Nephron (organoid): ENCODE results near the gene MYO16.
"Not testable (repeated sequence)": the region's sequence is repeated elsewhere in the genome, so short reads cannot be mapped to it uniquely, and the experiment has no call there.

Source experiments
- H3K27ac Mint-ChIP-seq, 3 experiments: 2 replicates each; pipeline ENCODE4 v1.8.0; 2020; ENCODE audit warnings: mixed read lengths in 3 of 3, mild to moderate bottlenecking in 2 of 3, moderate library complexity in 1 of 3
- H3K27me3 Mint-ChIP-seq: 2 replicates; pipeline ENCODE4 v1.8.0; 2021; ENCODE audit warnings: low read depth, mild to moderate bottlenecking, moderate library complexity, mixed read lengths
- H3K36me3 Mint-ChIP-seq: 2 replicates; pipeline ENCODE4 v1.8.0; 2020; ENCODE audit warnings: low read depth, mixed read lengths
- H3K4me1 Mint-ChIP-seq: 2 replicates; pipeline ENCODE4 v1.8.0; 2020; ENCODE audit warnings: mixed read lengths
- H3K4me3 Mint-ChIP-seq, 3 experiments: 2 replicates each; pipeline ENCODE4 v1.8.0; 2020; ENCODE audit warnings: mild to moderate bottlenecking in 3 of 3, mixed read lengths in 3 of 3, moderate library complexity in 2 of 3
- H3K9me3 Mint-ChIP-seq: 2 replicates; pipeline ENCODE4 v1.8.0; 2020; ENCODE audit warnings: mixed read lengths
- CTCF ChIP-seq, 3 experiments: fragments of 200-600 bp; sonication (generic); IDR thresholded peaks; one replicate each; pipeline ENCODE4 v1.5.0; 2021; ENCODE audit warnings: antibody characterized with exemption in 3 of 3; ENCODE audit not compliant: unreplicated experiment in 3 of 3

Gene MYO16

DNA sequence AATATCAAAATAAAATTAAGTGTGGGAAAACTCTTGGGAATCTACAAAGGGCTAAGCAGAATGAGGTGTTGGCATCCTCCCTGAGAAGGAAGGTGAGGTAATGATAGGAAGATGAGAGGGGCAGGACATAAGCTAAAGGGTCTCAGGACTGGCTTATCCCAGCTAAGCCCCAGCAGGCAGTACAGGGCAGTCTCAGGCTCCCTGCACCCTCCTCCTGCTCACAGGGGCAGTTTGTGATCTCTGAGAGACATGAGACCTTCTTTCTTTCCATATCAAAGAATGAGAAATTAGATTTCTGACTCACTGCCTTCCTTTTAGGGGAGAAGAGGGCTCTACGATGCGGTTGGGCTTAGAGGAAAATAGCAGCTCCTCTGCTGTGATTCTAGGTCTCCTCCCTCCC, 586.0 kb downstream of the MYO16 start:
- no peaks in the 10 kb centered on the region for H3K9me3 Mint-ChIP-seq
- H3K27ac Mint-ChIP-seq = no peak overlapping the region
- TF ChIP-seq CTCF (IDR thresholded peaks at IDR 0.05; ENCODE audit: unreplicated experiment in 3 of 3) = no peak
- peaks cover 10% of the 10 kb centered on the region for H3K4me1 Mint-ChIP-seq
- no peaks in the 10 kb centered on the region for H3K36me3 Mint-ChIP-seq
- H3K4me3 Mint-ChIP-seq = no peak overlapping the region
- no peaks in the 10 kb centered on the region for H3K27me3 Mint-ChIP-seq

- H3K9me3 Mint-ChIP-seq, H3K4me3 Mint-ChIP-seq, H3K27me3 Mint-ChIP-seq, H3K4me1 Mint-ChIP-seq, H3K27ac Mint-ChIP-seq, H3K36me3 Mint-ChIP-seq: not testable (repeated sequence)
These were observed 588.1 kb downstream of the MYO16 start for GRCh38 chr13:109217510-109217909.

DNA sequence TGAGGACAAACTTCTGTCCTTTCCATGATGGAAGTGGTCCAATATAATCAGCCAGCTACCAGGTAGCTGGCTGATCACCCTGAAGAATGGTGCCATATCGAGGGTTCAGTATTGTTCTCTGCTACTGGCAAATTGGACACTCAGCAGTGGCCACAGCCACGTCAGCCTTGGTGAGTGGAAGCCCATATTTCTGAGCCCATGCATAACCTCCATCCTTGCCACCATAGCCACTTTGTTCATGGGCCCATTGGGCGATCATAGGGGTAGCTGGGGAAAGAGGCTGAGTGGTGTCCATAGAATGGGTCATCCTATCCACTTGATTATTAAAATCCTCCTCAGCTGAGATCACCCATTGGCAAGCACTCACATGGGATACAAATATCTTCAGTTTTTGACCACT, 591.2 kb downstream of the MYO16 start:
- H3K4me3 Mint-ChIP-seq = no peak overlapping the region
- no peak for TF ChIP-seq CTCF (IDR thresholded peaks at IDR 0.05; ENCODE audit: unreplicated experiment in 3 of 3)
- H3K27ac Mint-ChIP-seq = no peak overlapping the region
- no peaks in the 10 kb centered on the region for H3K27me3 Mint-ChIP-seq
- no peaks in the 10 kb centered on the region for H3K4me1 Mint-ChIP-seq
- H3K36me3 Mint-ChIP-seq = peaks cover 7% of the 10 kb centered on the region
- peaks cover 11% of the 10 kb centered on the region for H3K9me3 Mint-ChIP-seq

DNA sequence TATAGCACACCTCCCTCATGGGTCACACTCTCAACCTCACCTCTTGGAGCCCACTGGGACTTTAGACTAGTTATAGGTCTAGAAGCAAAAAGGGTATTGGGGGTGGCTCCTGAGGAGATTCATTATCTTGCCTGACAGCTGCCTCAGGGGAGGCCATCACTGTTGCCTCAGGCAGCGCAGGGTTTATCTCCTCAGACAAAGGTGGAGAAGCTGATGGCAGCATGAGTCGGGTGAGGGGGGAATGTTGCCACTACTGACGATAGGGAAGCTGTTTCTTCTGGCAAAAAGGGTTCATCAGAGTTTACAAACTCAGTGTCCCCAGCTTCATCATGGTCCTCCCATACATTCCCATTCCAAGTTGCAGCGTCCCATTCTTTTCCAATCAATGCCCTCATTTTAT, 594.6 kb downstream of the MYO16 start:
- peaks cover 14% of the 10 kb centered on the region for H3K9me3 Mint-ChIP-seq
- no peaks in the 10 kb centered on the region for H3K4me1 Mint-ChIP-seq
- TF ChIP-seq CTCF (IDR thresholded peaks at IDR 0.05; ENCODE audit: unreplicated experiment in 3 of 3) = no peak
- H3K27me3 Mint-ChIP-seq = no peaks in the 10 kb centered on the region
- peaks cover 7% of the 10 kb centered on the region for H3K36me3 Mint-ChIP-seq
- no peak overlapping the region for H3K27ac Mint-ChIP-seq
- no peak overlapping the region for H3K4me3 Mint-ChIP-seq

DNA sequence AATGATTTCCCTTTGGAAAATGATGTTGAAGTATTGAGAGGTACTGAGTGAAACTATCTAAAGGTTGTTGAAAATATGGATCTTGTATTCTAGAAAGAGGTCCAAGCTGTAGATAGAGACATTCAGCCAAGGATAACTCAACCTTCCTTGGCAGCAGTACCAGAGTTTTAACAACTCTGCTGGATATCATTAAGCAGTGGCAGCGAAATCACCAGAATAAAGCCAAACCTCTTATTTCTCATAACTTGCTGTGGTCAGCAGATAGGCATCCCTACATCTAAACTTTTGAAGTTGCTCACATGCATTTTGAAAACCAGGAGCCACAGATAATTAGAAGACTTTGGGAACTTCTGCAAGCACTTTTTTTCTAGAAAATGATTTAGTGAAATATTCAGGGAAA, 597.2 kb downstream of the MYO16 start:
- peaks cover 14% of the 10 kb centered on the region for H3K9me3 Mint-ChIP-seq
- no peak for TF ChIP-seq CTCF (IDR thresholded peaks at IDR 0.05; ENCODE audit: unreplicated experiment in 3 of 3)
- no peak overlapping the region for H3K27ac Mint-ChIP-seq
- H3K36me3 Mint-ChIP-seq = peaks cover 7% of the 10 kb centered on the region
- H3K4me3 Mint-ChIP-seq = no peak overlapping the region
- H3K27me3 Mint-ChIP-seq = no peaks in the 10 kb centered on the region
- no peaks in the 10 kb centered on the region for H3K4me1 Mint-ChIP-seq

DNA sequence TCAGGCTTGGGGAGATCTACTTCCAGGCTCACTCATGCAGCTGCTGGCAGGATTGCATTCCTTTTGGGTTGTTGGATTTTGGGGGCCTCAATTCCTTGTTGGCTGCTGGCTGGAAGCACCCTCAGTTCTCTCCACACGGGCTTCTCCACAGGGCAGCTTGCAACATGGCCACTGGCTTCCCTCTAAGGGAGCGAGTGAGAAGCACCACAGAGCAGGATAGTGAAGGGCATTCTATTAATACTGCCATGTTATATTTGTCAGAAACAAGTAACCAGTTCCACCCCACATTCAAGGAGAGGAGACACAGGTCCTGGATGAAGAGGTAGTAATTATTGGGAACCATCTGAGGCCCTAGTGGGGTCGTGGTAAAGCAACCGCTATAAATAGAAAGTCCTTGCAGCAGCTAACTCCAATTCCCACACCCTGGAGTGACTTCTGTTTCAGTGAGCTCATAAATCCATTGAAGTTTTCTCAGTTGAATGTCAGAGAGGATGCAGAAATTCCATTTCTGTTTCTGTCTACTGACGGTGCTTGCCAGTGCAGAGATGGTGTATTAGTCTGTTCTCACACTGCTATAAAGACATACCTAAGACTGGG, 598.0 kb downstream of the MYO16 start:
- no peak overlapping the region for H3K4me3 Mint-ChIP-seq
- peaks cover 14% of the 10 kb centered on the region for H3K9me3 Mint-ChIP-seq
- no peaks in the 10 kb centered on the region for H3K27me3 Mint-ChIP-seq
- H3K36me3 Mint-ChIP-seq = peaks cover 7% of the 10 kb centered on the region
- no peaks in the 10 kb centered on the region for H3K4me1 Mint-ChIP-seq
- no peak overlapping the region for H3K27ac Mint-ChIP-seq
- no peak for TF ChIP-seq CTCF (IDR thresholded peaks at IDR 0.05; ENCODE audit: unreplicated experiment in 3 of 3)
